ENCODE measurements around the gene SCGB3A1.

DNA sequence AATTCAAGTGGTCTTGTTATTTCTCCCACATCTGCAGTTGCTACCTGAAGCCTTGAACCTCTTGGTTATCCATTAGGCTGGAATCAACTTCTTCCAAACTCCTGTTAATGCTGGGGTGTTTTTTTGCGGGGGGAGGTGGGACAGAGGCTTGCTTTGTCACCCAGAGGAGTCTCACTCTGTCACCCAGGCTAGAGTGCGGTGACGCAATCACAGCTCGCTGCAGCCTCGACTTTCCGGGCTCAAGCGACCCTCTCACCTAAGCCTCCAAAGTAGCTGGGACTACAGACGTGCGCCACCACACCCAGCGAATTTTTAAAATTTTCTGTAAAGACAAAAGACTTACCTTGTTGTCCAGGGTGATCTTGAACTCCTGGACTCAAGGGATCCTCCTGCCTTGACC is 4.4 kb downstream of the SCGB3A1 start:
- TF ChIP-seq FOXK1 (CRISPR knock-in tag; IDR thresholded peaks at IDR 0.05; ENCODE audit: borderline replicate concordance) (no peak), TAF1 (IDR thresholded peaks at IDR 0.05; ENCODE audit: control insufficient read depth, extremely low read depth, insufficient read depth, low read length, severe bottlenecking) (no peak)
